Thymus (tissue), 14 donors: Measurements from ENCODE around the gene RNF11. TPM values are rescaled to one million over a fixed set of nuclear protein-coding genes. Genes with fewer than 3 reads are reported as not detected.

Source experiments
- DNase-seq, 9 donors: peaks; one replicate each; pipeline ENCODE4 v3.0.0-alpha.2; 2013; ENCODE audit warnings: low spot score in 9 of 9, low read depth in 6 of 9, missing footprints in 1 of 9
- H3K27ac ChIP-seq, 2 donors: one replicate each; pipeline ENCODE4 v1.5.1; 2013; ENCODE audit warnings: control low read depth in 1 of 2, low read depth in 1 of 2, low read length in 1 of 2, mild to moderate bottlenecking in 1 of 2, moderate library complexity in 1 of 2
- H3K27me3 ChIP-seq, 2 donors: one replicate each; pipeline ENCODE4 v1.5.1; 2013; ENCODE audit warnings: low read length in 1 of 2; ENCODE audit not compliant: control insufficient read depth in 2 of 2, insufficient read depth in 1 of 2
- H3K36me3 ChIP-seq, 2 donors: one replicate each; pipeline ENCODE4 v1.5.1; 2013; ENCODE audit warnings: low read length in 1 of 2, mild to moderate bottlenecking in 1 of 2, moderate library complexity in 1 of 2; ENCODE audit not compliant: control insufficient read depth in 2 of 2, insufficient read depth in 2 of 2
- H3K4me1 ChIP-seq, 2 donors: one replicate each; pipeline ENCODE4 v1.5.1; 2013; ENCODE audit warnings: low read length in 2 of 2; ENCODE audit not compliant: control insufficient read depth in 2 of 2, insufficient read depth in 2 of 2
- H3K4me3 ChIP-seq, 2 donors: one replicate each; pipeline ENCODE4 v1.5.1; 2013; ENCODE audit warnings: low read length in 2 of 2, control low read depth in 1 of 2, mild to moderate bottlenecking in 1 of 2
- H3K9me3 ChIP-seq, 2 donors: one replicate each; pipeline ENCODE4 v1.5.1; 2013; ENCODE audit warnings: low read length in 1 of 2, mild to moderate bottlenecking in 1 of 2; ENCODE audit not compliant: control insufficient read depth in 2 of 2, insufficient read depth in 1 of 2
- WGBS: extraction: QIAGEN DNeasy Blood & Tissue Kit; methylation state at CpG from one replicate; pipeline ENCODE4 v1.1.7; 2013; 5-methylcytosine and 5-hydroxymethylcytosine counted together
- long read RNA-seq, 10 donors: transcript quantifications; one replicate each; lab custom pipeline, GENCODE V29; 2026
- polyA plus RNA-seq: library from polyadenylated mRNA; stranded (reverse); fragments of 200-250 nt; gene quantifications from one replicate; pipeline ENCODE4 v1.2.3, GENCODE V29; 2013
- total RNA-seq: library from RNA; stranded (reverse); fragments of 120-200 nt; gene quantifications from one replicate; pipeline ENCODE4 v1.2.4, GENCODE V29; 2013
- donor health status: healthy.

Gene RNF11
- 45.2 TPM for total RNA-seq
- 67.9 TPM for polyA plus RNA-seq
- long read RNA-seq, donor 1, partial matches to known transcripts, result 0 of 2 reads
- long read RNA-seq, donor 1, other reads (novel, unspliced or antisense), result 0 of 2 reads
- long read RNA-seq, donor 2, transcript RNF11-201 (3 exons, 3,084 nt), result major isoform, 38 of 73 reads
- long read RNA-seq, donor 2, partial matches to known transcripts, result 34 of 73 reads
- long read RNA-seq, donor 2, other reads (novel, unspliced or antisense), result 0 of 73 reads
- long read RNA-seq, donor 3, transcript RNF11-201 (3 exons, 3,084 nt), result major isoform, 26 of 27 reads
- long read RNA-seq, donor 3, partial matches to known transcripts, result 0 of 27 reads
- long read RNA-seq, donor 3, other reads (novel, unspliced or antisense), result 0 of 27 reads
- long read RNA-seq, donor 4, transcript RNF11-201 (3 exons, 3,084 nt), result major isoform, 18 of 18 reads
- long read RNA-seq, donor 4, partial matches to known transcripts, result 0 of 18 reads
- long read RNA-seq, donor 4, other reads (novel, unspliced or antisense), result 0 of 18 reads
- long read RNA-seq, donor 5, transcript RNF11-201 (3 exons, 3,084 nt), result major isoform, 21 of 50 reads
- long read RNA-seq, donor 5, partial matches to known transcripts, result 28 of 50 reads
- long read RNA-seq, donor 5, other reads (novel, unspliced or antisense), result 0 of 50 reads
- long read RNA-seq, donor 6, transcript RNF11-201 (3 exons, 3,084 nt), result major isoform, 28 of 29 reads
- long read RNA-seq, donor 6, partial matches to known transcripts, result 0 of 29 reads
- long read RNA-seq, donor 6, other reads (novel, unspliced or antisense), result 0 of 29 reads
- long read RNA-seq, donor 7, transcript RNF11-201 (3 exons, 3,084 nt), result major isoform, 16 of 16 reads
- long read RNA-seq, donor 7, partial matches to known transcripts, result 0 of 16 reads
- long read RNA-seq, donor 7, other reads (novel, unspliced or antisense), result 0 of 16 reads
- long read RNA-seq, donor 8, transcript RNF11-201 (3 exons, 3,084 nt), result major isoform, 11 of 11 reads
- long read RNA-seq, donor 8, partial matches to known transcripts, result 0 of 11 reads
- long read RNA-seq, donor 8, other reads (novel, unspliced or antisense), result 0 of 11 reads
- long read RNA-seq, donor 9, transcript RNF11-201 (3 exons, 3,084 nt), result major isoform, 12 of 12 reads
- long read RNA-seq, donor 9, partial matches to known transcripts, result 0 of 12 reads
- long read RNA-seq, donor 9, other reads (novel, unspliced or antisense), result 0 of 12 reads
- long read RNA-seq, donor 10, transcript RNF11-201 (3 exons, 3,084 nt), result major isoform, 20 of 21 reads
- long read RNA-seq, donor 10, partial matches to known transcripts, result 0 of 21 reads
- long read RNA-seq, donor 10, other reads (novel, unspliced or antisense), result 0 of 21 reads

GRCh38 chr1:51235673-51236530 is at the start of gene RNF11:
RNF11 (plus strand) TSS chr1:51236273; CDS start chr1:51236757, 484 bp downstream.
- Histone ChIP-seq H3K9me3 (no peaks in the 10 kb centered on the region), H3K36me3 (peaks cover 0 to 4% of the 10 kb centered on the region in 2 donors), H3K4me1 (peaks cover 19% of the 10 kb centered on the region in 2 donors), H3K27ac (peak within 1 kb of the TSS; percentile 91 to 97), H3K27me3 (no peaks in the 10 kb centered on the region), H3K4me3 (peak within 1 kb of the TSS; percentile 77 to 98)
- DNase-seq, result peak; percentile 80 to 96 (median 90)
- under 1% methylated on average over 56 of the region's 57 CpGs for WGBS

- Histone ChIP-seq H3K4me3 (no peak overlapping the region), H3K27me3 (no peaks in the 10 kb centered on the region), H3K36me3 (no peaks in the 10 kb centered on the region), H3K4me1 (no peaks in the 10 kb centered on the region), H3K27ac (no peak overlapping the region), H3K9me3 (no peaks in the 10 kb centered on the region)
- DNase-seq, result no peak
These were observed 47.8 kb upstream of the RNF11 start for GRCh38 chr1:51188230-51188629.

GRCh38 chr1:51189421-51190073 is 46.5 kb upstream of the RNF11 start:
- WGBS, result 84% methylated on average over 2 of the region's 2 CpGs
- H3K27ac ChIP-seq, result no peak overlapping the region
- no peaks in the 10 kb centered on the region for H3K4me1 ChIP-seq
- H3K9me3 ChIP-seq, result no peaks in the 10 kb centered on the region
- no peaks in the 10 kb centered on the region for H3K27me3 ChIP-seq
- DNase-seq, result peak; percentile 6 to 64 (median 38)
- H3K36me3 ChIP-seq, result no peaks in the 10 kb centered on the region
- no peak overlapping the region for H3K4me3 ChIP-seq

- H3K9me3 ChIP-seq, result no peaks in the 10 kb centered on the region
- no peaks in the 10 kb centered on the region for H3K27me3 ChIP-seq
- H3K36me3 ChIP-seq, result no peaks in the 10 kb centered on the region
- 7% methylated on average over 1 of the region's 1 CpG for WGBS
- H3K27ac ChIP-seq, result no peak overlapping the region
- H3K4me3 ChIP-seq, result no peak overlapping the region
- no peaks in the 10 kb centered on the region for H3K4me1 ChIP-seq
- no peak for DNase-seq
These were observed 45.1 kb upstream of the RNF11 start for GRCh38 chr1:51190961-51191360.

GRCh38 chr1:51192213-51192843 is 43.7 kb upstream of the RNF11 start:
- H3K27ac ChIP-seq, result no peak overlapping the region
- DNase-seq, result peak; percentile 29 to 79 (median 52)
- 62% methylated on average over 3 of the region's 3 CpGs for WGBS
- H3K4me3 ChIP-seq, result no peak overlapping the region
- H3K27me3 ChIP-seq, result no peaks in the 10 kb centered on the region
- no peaks in the 10 kb centered on the region for H3K4me1 ChIP-seq
- no peaks in the 10 kb centered on the region for H3K36me3 ChIP-seq
- H3K9me3 ChIP-seq, result no peaks in the 10 kb centered on the region

- DNase-seq, result no peak
- Histone ChIP-seq H3K36me3 (no peaks in the 10 kb centered on the region), H3K4me1 (no peaks in the 10 kb centered on the region), H3K27me3 (no peaks in the 10 kb centered on the region), H3K9me3 (no peaks in the 10 kb centered on the region), H3K4me3 (no peak overlapping the region), H3K27ac (no peak overlapping the region)
These were observed 42.5 kb upstream of the RNF11 start for GRCh38 chr1:51193564-51193963.

- Histone ChIP-seq H3K4me1 (peaks cover 4 to 8% of the 10 kb centered on the region in 2 donors), H3K4me3 (no peak overlapping the region), H3K36me3 (no peaks in the 10 kb centered on the region), H3K27ac (peak overlapping the region in 1 of 2 donors; percentile 42), H3K9me3 (no peaks in the 10 kb centered on the region), H3K27me3 (no peaks in the 10 kb centered on the region)
- peak in 7 of 9 donors; percentile 27 to 81 (median 49) for DNase-seq
- WGBS, result 95% methylated on average over 3 of the region's 3 CpGs
These were observed 32.8 kb upstream of the RNF11 start for GRCh38 chr1:51203121-51203873.
